Liver (tissue), 9 donors: ENCODE measurements around the gene TESMIN. TPM values are rescaled to one million over a fixed set of nuclear protein-coding genes. Genes with fewer than 3 reads are reported as not detected.

Source experiments
- DNase-seq: peaks from one replicate; pipeline ENCODE4 v3.0.0-alpha.2; 2017; ENCODE audit warnings: low spot score
- H3K27ac ChIP-seq, 2 donors: one replicate each; pipeline ENCODE4 v1.7.0; 2013; ENCODE audit warnings: inconsistent platforms in 2 of 2, low read length in 2 of 2, control low read depth in 1 of 2, low read depth in 1 of 2, mild to moderate bottlenecking in 1 of 2
- H3K27me3 ChIP-seq, 4 donors: one replicate each; pipeline versions ENCODE4 v1.6.1 to v1.7.0; 2013; ENCODE audit warnings: low read length in 3 of 4, inconsistent platforms in 1 of 4, mild to moderate bottlenecking in 1 of 4, moderate library complexity in 1 of 4; ENCODE audit not compliant: control insufficient read depth in 4 of 4, insufficient read depth in 4 of 4
- H3K36me3 ChIP-seq, 4 donors: one replicate each; pipeline versions ENCODE4 v1.6.1 to v1.7.0; 2013; ENCODE audit warnings: low read length in 3 of 4, mild to moderate bottlenecking in 3 of 4, low read depth in 1 of 4, moderate library complexity in 1 of 4; ENCODE audit not compliant: control insufficient read depth in 4 of 4, insufficient read depth in 3 of 4
- H3K4me1 ChIP-seq, 4 donors: one replicate each; pipeline versions ENCODE4 v1.6.1 to v1.7.0; 2013; ENCODE audit warnings: low read length in 3 of 4, mild to moderate bottlenecking in 3 of 4, moderate library complexity in 1 of 4; ENCODE audit not compliant: control insufficient read depth in 4 of 4, insufficient read depth in 4 of 4
- H3K4me3 ChIP-seq, 3 donors: one replicate each; pipeline versions ENCODE4 v1.6.1 to v1.7.0; 2013; ENCODE audit warnings: low read length in 3 of 3, control low read depth in 1 of 3, low read depth in 1 of 3, mild to moderate bottlenecking in 1 of 3
- H3K9ac ChIP-seq, 2 donors: one replicate each; pipeline ENCODE4 v1.7.0; 2013; ENCODE audit warnings: low read length in 2 of 2, mild to moderate bottlenecking in 2 of 2, moderate library complexity in 2 of 2, control low read depth in 1 of 2, low read depth in 1 of 2
- H3K9me3 ChIP-seq, 4 donors: one replicate each; pipeline versions ENCODE4 v1.6.1 to v1.7.0; 2013; ENCODE audit warnings: low read length in 3 of 4; ENCODE audit not compliant: control insufficient read depth in 4 of 4
- EGR1 ChIP-seq, 2 donors: IDR thresholded peaks; 2 replicates each; pipeline ENCODE4 v1.6.1; 2016 to 2018; ENCODE audit warnings: antibody characterized with exemption in 2 of 2, low read depth in 2 of 2
- FOXA1 ChIP-seq: IDR thresholded peaks from 2 replicates; pipeline ENCODE4 v1.6.1; 2016; ENCODE audit warnings: antibody characterized with exemption
- FOXA2 ChIP-seq: IDR thresholded peaks from 2 replicates; pipeline ENCODE4 v1.6.1; 2016; ENCODE audit warnings: antibody characterized with exemption
- GABPA ChIP-seq, 2 donors: IDR thresholded peaks in 1 of 2; conservative IDR thresholded peaks in 1 of 2; 2 replicates each; pipeline ENCODE4 v1.6.1; 2016; ENCODE audit warnings: antibody characterized with exemption in 2 of 2, mild to moderate bottlenecking in 1 of 2, moderate library complexity in 1 of 2
- HNF4A ChIP-seq, 2 donors: conservative IDR thresholded peaks; 2 replicates each; pipeline ENCODE4 v1.6.1; 2016; ENCODE audit warnings: antibody characterized with exemption in 2 of 2, mild to moderate bottlenecking in 2 of 2
- HNF4G ChIP-seq: IDR thresholded peaks from 2 replicates; pipeline ENCODE4 v1.6.1; 2016; ENCODE audit warnings: antibody characterized with exemption
- JUND ChIP-seq, 2 donors: IDR thresholded peaks; 2 replicates each; pipeline ENCODE4 v1.6.1; 2016; ENCODE audit warnings: antibody characterized with exemption in 2 of 2
- NR2F2 ChIP-seq: IDR thresholded peaks from 2 replicates; pipeline ENCODE4 v1.6.1; 2016; ENCODE audit warnings: antibody characterized with exemption
- RAD21 ChIP-seq, 2 donors: IDR thresholded peaks; 2 replicates each; pipeline ENCODE4 v1.6.1; 2016; ENCODE audit warnings: antibody characterized with exemption in 2 of 2, mild to moderate bottlenecking in 2 of 2
- TAF1 ChIP-seq: conservative IDR thresholded peaks from 2 replicates; pipeline ENCODE4 v1.6.1; 2016; ENCODE audit warnings: antibody characterized with exemption, mild to moderate bottlenecking
- YY1 ChIP-seq: IDR thresholded peaks from 2 replicates; pipeline ENCODE4 v1.6.1; 2016; ENCODE audit warnings: antibody characterized with exemption, mild to moderate bottlenecking
- WGBS: extraction: QIAGEN DNeasy Blood & Tissue Kit; methylation state at CpG from one replicate; pipeline ENCODE4 v1.1.7; 2013; 5-methylcytosine and 5-hydroxymethylcytosine counted together
- polyA plus RNA-seq, 2 donors: library from polyadenylated mRNA; stranded (reverse) in 1 of 2; unstranded in 1 of 2; fragments of 200-250 nt in 1 of 2; fragments of >200 nt in 1 of 2; fragmentation: Nextera tagmentation in 1 of 2; extraction: Ambion mirVana in 1 of 2; gene quantifications; one replicate each; pipeline versions ENCODE4 v1.2.1 to v1.2.3, GENCODE V29; 2013 to 2015
- total RNA-seq, 2 donors: library from RNA; depleted of rRNA; stranded (reverse); fragments of >200 nt; gene quantifications; one replicate each; pipeline ENCODE4 v1.2.3, GENCODE V29; 2014
- TF ChIP-seq, protein P1 (sequence below): fragments of 150-350 bp; IDR thresholded peaks from 2 replicates; pipeline ENCODE4 v1.5.1; 2017; ENCODE audit warnings: improper control_type of control experiment, low read depth, low read length; ENCODE audit not compliant: missing input control
- TF ChIP-seq, protein P2 (sequence below): IDR thresholded peaks from 2 replicates; pipeline ENCODE4 v1.6.1; 2016; ENCODE audit warnings: antibody characterized with exemption
- TF ChIP-seq, protein P3 (sequence below): IDR thresholded peaks from 2 replicates; pipeline ENCODE4 v1.6.1; 2016; ENCODE audit warnings: antibody characterized with exemption, mild to moderate bottlenecking
- TF ChIP-seq, protein P4 (sequence below): IDR thresholded peaks from 2 replicates; pipeline ENCODE4 v1.6.1; 2016; ENCODE audit warnings: antibody characterized with exemption
- TF ChIP-seq, protein P5 (sequence below): IDR thresholded peaks from 2 replicates; pipeline ENCODE4 v1.6.1; 2016; ENCODE audit warnings: antibody characterized with exemption
- donor health status: healthy.
- donor health status: healthy.
- donor health status: healthy.
- donor health status: healthy.
- donor health status: healthy.

The TESMIN gene
- total and polyA plus RNA-seq, 4 donors = 0.27 to 2.5 (median 0.62) TPM

DNA sequence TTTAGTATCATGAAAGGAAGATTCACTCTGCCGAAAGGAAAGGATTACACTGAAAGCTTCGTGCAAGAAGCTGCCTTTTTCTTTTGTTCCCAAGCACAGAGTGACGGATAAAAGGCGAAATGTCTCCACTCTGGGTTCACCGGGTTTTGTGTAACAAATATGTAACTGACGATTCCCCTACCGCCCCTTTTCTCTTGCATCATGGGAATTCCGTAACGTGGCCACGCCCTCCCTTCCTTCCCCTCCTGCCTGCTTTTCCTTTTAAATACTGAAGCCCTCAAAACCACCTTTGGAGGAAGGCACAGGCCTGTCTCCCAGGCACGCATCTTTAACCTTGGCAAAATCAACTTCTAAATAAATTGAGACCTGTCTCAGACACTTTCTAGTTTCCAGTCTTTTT lies 16.4 kb upstream of the TESMIN start:
- H3K4me1 ChIP-seq = no peaks in the 10 kb centered on the region
- TF ChIP-seq, protein P1, sequence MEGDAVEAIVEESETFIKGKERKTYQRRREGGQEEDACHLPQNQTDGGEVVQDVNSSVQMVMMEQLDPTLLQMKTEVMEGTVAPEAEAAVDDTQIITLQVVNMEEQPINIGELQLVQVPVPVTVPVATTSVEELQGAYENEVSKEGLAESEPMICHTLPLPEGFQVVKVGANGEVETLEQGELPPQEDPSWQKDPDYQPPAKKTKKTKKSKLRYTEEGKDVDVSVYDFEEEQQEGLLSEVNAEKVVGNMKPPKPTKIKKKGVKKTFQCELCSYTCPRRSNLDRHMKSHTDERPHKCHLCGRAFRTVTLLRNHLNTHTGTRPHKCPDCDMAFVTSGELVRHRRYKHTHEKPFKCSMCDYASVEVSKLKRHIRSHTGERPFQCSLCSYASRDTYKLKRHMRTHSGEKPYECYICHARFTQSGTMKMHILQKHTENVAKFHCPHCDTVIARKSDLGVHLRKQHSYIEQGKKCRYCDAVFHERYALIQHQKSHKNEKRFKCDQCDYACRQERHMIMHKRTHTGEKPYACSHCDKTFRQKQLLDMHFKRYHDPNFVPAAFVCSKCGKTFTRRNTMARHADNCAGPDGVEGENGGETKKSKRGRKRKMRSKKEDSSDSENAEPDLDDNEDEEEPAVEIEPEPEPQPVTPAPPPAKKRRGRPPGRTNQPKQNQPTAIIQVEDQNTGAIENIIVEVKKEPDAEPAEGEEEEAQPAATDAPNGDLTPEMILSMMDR = no peak
- TF ChIP-seq, protein P2, sequence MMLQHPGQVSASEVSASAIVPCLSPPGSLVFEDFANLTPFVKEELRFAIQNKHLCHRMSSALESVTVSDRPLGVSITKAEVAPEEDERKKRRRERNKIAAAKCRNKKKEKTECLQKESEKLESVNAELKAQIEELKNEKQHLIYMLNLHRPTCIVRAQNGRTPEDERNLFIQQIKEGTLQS = no peak
- no peak for TF ChIP-seq RAD21 (IDR thresholded peaks at IDR 0.05)
- no peak for TF ChIP-seq FOXA2
- no peak for TF ChIP-seq TAF1
- TF ChIP-seq, protein P3, sequence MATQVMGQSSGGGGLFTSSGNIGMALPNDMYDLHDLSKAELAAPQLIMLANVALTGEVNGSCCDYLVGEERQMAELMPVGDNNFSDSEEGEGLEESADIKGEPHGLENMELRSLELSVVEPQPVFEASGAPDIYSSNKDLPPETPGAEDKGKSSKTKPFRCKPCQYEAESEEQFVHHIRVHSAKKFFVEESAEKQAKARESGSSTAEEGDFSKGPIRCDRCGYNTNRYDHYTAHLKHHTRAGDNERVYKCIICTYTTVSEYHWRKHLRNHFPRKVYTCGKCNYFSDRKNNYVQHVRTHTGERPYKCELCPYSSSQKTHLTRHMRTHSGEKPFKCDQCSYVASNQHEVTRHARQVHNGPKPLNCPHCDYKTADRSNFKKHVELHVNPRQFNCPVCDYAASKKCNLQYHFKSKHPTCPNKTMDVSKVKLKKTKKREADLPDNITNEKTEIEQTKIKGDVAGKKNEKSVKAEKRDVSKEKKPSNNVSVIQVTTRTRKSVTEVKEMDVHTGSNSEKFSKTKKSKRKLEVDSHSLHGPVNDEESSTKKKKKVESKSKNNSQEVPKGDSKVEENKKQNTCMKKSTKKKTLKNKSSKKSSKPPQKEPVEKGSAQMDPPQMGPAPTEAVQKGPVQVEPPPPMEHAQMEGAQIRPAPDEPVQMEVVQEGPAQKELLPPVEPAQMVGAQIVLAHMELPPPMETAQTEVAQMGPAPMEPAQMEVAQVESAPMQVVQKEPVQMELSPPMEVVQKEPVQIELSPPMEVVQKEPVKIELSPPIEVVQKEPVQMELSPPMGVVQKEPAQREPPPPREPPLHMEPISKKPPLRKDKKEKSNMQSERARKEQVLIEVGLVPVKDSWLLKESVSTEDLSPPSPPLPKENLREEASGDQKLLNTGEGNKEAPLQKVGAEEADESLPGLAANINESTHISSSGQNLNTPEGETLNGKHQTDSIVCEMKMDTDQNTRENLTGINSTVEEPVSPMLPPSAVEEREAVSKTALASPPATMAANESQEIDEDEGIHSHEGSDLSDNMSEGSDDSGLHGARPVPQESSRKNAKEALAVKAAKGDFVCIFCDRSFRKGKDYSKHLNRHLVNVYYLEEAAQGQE = no peak
- H3K9me3 ChIP-seq = no peaks in the 10 kb centered on the region
- H3K9ac ChIP-seq = no peak overlapping the region
- H3K27me3 ChIP-seq = no peaks in the 10 kb centered on the region
- no peak overlapping the region for H3K27ac ChIP-seq
- no peak for DNase-seq
- H3K36me3 ChIP-seq = peaks cover 34 to 77% (median 51%) of the 10 kb centered on the region in 4 donors
- no peak overlapping the region for H3K4me3 ChIP-seq
- WGBS = 91% methylated on average over 11 of the region's 11 CpGs

DNA sequence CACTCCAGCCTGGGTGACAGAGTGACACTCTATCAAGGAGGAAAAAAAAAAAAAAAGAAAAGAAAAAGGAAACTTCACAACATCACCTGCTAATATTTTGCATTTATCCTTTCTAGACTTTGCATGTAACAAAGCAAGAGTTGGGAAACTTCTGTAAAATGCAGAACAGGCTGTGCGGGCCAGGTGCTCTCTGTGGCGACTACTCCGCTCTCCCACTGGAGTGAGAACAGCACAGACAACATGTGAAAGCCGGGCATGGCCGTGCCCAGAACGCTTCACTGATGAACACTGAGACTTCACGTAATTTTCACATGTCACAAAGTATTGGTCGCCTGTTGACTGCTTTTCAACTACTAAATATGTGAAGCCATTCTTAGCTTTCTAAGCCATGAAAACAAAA lies 15.5 kb upstream of the TESMIN start:
- 96% methylated on average over 8 of the region's 8 CpGs for WGBS
- Histone ChIP-seq H3K9ac (no peak overlapping the region), H3K27ac (no peak overlapping the region), H3K4me3 (no peak overlapping the region), H3K36me3 (peaks cover 37 to 78% (median 53%) of the 10 kb centered on the region in 4 donors), H3K9me3 (no peaks in the 10 kb centered on the region), H3K27me3 (no peaks in the 10 kb centered on the region), H3K4me1 (no peaks in the 10 kb centered on the region)
- DNase-seq = no peak
- TF ChIP-seq FOXA1 (no peak), EGR1 (IDR thresholded peaks at IDR 0.05; ENCODE audit: low read depth in 2 of 2) (no peak)

DNA sequence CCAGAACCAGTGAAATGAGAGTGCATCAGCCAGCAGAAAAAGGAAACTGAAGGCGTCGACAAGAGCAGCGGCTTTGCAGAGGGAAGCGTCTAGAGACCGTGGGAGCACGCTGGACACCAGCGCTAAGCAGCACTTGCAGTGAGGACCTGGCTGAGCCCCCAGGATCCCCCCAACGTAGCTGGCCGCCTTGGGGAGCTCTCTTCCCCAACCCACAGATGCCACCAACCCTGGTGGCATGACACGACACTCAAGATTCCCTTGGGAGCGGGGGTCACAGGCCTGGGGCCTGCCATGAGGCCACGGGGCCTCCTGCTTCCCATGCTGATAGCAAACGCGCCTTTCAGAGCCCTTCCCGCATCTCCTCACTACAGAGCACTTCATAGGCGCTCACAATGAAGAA lies 13.4 kb upstream of the TESMIN start:
- Histone ChIP-seq H3K9me3 (no peaks in the 10 kb centered on the region), H3K36me3 (peaks cover 39 to 76% (median 45%) of the 10 kb centered on the region in 4 donors), H3K27ac (no peak overlapping the region), H3K4me1 (no peaks in the 10 kb centered on the region), H3K9ac (no peak overlapping the region), H3K4me3 (no peak overlapping the region), H3K27me3 (no peaks in the 10 kb centered on the region)
- WGBS = 90% methylated on average over 16 of the region's 16 CpGs
- no peak for DNase-seq
- TF ChIP-seq YY1 (no peak), NR2F2 (no peak), HNF4A (conservative IDR thresholded peaks at IDR 0.05) (no peak), GABPA (IDR thresholded peaks at IDR 0.05 in 1 of 2, conservative IDR thresholded peaks at IDR 0.05 in 1 of 2) (no peak), EGR1 (IDR thresholded peaks at IDR 0.05; ENCODE audit: low read depth in 2 of 2) (no peak), HNF4G (no peak), JUND (IDR thresholded peaks at IDR 0.05) (no peak), FOXA1 (no peak), RAD21 (IDR thresholded peaks at IDR 0.05) (no peak)
- TF ChIP-seq, protein P4, sequence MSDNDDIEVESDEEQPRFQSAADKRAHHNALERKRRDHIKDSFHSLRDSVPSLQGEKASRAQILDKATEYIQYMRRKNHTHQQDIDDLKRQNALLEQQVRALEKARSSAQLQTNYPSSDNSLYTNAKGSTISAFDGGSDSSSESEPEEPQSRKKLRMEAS = no peak
- TF ChIP-seq, protein P5, sequence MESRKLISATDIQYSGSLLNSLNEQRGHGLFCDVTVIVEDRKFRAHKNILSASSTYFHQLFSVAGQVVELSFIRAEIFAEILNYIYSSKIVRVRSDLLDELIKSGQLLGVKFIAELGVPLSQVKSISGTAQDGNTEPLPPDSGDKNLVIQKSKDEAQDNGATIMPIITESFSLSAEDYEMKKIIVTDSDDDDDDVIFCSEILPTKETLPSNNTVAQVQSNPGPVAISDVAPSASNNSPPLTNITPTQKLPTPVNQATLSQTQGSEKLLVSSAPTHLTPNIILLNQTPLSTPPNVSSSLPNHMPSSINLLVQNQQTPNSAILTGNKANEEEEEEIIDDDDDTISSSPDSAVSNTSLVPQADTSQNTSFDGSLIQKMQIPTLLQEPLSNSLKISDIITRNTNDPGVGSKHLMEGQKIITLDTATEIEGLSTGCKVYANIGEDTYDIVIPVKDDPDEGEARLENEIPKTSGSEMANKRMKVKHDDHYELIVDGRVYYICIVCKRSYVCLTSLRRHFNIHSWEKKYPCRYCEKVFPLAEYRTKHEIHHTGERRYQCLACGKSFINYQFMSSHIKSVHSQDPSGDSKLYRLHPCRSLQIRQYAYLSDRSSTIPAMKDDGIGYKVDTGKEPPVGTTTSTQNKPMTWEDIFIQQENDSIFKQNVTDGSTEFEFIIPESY = no peak
- TF ChIP-seq, protein P3 = no peak
- TF ChIP-seq, protein P2 = no peak
